Fibroblast of lung (primary cell): ENCODE results near the gene PNMA8C. TPM values are rescaled to one million over a fixed set of nuclear protein-coding genes. Genes with fewer than 3 reads are reported as not detected.

Source experiments
- DNase-seq, 2 donors: peaks; one replicate each; pipeline versions ENCODE4 v3.0.0 to v3.0.0-alpha.2; 2010; ENCODE audit warnings: low read depth in 2 of 2
- H2AFZ ChIP-seq: 2 replicates; pipeline ENCODE4 v1.5.1; 2012; ENCODE audit warnings: low read length, control low read depth, inconsistent platforms
- H3K27ac ChIP-seq: 2 replicates; pipeline ENCODE4 v1.5.1; 2011; ENCODE audit warnings: low read length, control low read depth; ENCODE audit not compliant: insufficient read depth
- H3K27me3 ChIP-seq: 2 replicates; pipeline ENCODE4 v1.5.1; 2011; ENCODE audit warnings: mild to moderate bottlenecking, low read length; ENCODE audit not compliant: control insufficient read depth, insufficient read depth
- H3K36me3 ChIP-seq: 2 replicates; pipeline ENCODE4 v1.5.1; 2011; ENCODE audit warnings: low read length; ENCODE audit not compliant: control insufficient read depth, insufficient read depth
- H3K4me1 ChIP-seq: 2 replicates; pipeline ENCODE4 v1.5.1; 2011; ENCODE audit warnings: low read length; ENCODE audit not compliant: control insufficient read depth, insufficient read depth; ENCODE audit errors: extremely low read depth
- H3K4me2 ChIP-seq: 2 replicates; pipeline ENCODE4 v1.5.1; 2011; ENCODE audit warnings: low read length, control low read depth; ENCODE audit not compliant: insufficient read depth; ENCODE audit errors: extremely low read depth
- H3K4me3 ChIP-seq, 4 experiments: fragments of 200-600 bp in 1 of 4; sonication (generic) in 1 of 4; replicated peaks in 1 of 4; 2 replicates each; pipeline ENCODE4 v1.5.1; 2011 to 2016; ENCODE audit warnings: low read length in 4 of 4, low read depth in 3 of 4, mild to moderate bottlenecking in 3 of 4, control low read depth in 2 of 4, inconsistent platforms in 1 of 4, mixed read lengths in 1 of 4; ENCODE audit not compliant: insufficient read depth in 1 of 4; ENCODE audit errors: control extremely low read depth in 1 of 4
- H3K79me2 ChIP-seq: 2 replicates; pipeline ENCODE4 v1.5.1; 2012; ENCODE audit warnings: mild to moderate bottlenecking, low read length, inconsistent platforms; ENCODE audit not compliant: control insufficient read depth, insufficient read depth
- H3K9ac ChIP-seq: 2 replicates; pipeline ENCODE4 v1.5.1; 2011; ENCODE audit warnings: mild to moderate bottlenecking, low read length, control low read depth; ENCODE audit not compliant: insufficient read depth
- H3K9me3 ChIP-seq: 2 replicates; pipeline ENCODE4 v1.5.1; 2012; ENCODE audit warnings: low read depth, low read length; ENCODE audit not compliant: control insufficient read depth, insufficient read depth
- H4K20me1 ChIP-seq: 2 replicates; pipeline ENCODE4 v1.5.1; 2011; ENCODE audit warnings: low read length; ENCODE audit not compliant: control insufficient read depth, insufficient read depth; ENCODE audit errors: extremely low read depth
- CTCF ChIP-seq, 2 donors: IDR thresholded peaks in 1 of 2; conservative IDR thresholded peaks in 1 of 2; 1 replicate in 1 of 2; 2 replicates in 1 of 2; pipeline ENCODE4 v1.5.1; 2011 to 2012; ENCODE audit warnings: low read length in 2 of 2, control low read depth in 1 of 2, inconsistent platforms in 1 of 2, low read depth in 1 of 2, mild to moderate bottlenecking in 1 of 2
- EZH2 ChIP-seq: IDR thresholded peaks from 2 replicates; pipeline ENCODE4 v1.5.1; 2012; ENCODE audit warnings: low read length, control low read depth, mild to moderate bottlenecking; ENCODE audit errors: missing control alignments
- polyA plus RNA-seq, 2 donors: library from polyadenylated mRNA; depleted of rRNA in 1 of 2; stranded (reverse) in 1 of 2; unstranded in 1 of 2; fragments of >200 nt; gene quantifications; 2 replicates each; pipeline ENCODE4 v1.2.1, GENCODE V29; 2011 to 2012; ENCODE audit warnings: missing spikeins in 1 of 2
- total RNA-seq: library from RNA; depleted of rRNA; stranded (reverse); fragments of >200 nt; gene quantifications from 2 replicates; pipeline ENCODE4 v1.2.1, GENCODE V29; 2014

PNMA8C gene
- total and polyA plus RNA-seq, 2 donors (not counting 1 experiment from before 2014, with no cell fraction given): 0.01 to 0.17 TPM

GRCh38 chr19:46413262-46414031 lies 15.3 kb downstream of the PNMA8C start, which contains the start of gene CCDC8:
Gene CCDC8 (minus strand): TSS chr19:46413564. CDS start chr19:46412810, 754 bp downstream.
- peak within 1 kb of the TSS; percentile 44 for H3K27ac ChIP-seq
- H3K4me1 ChIP-seq: peaks cover 4% of the 10 kb centered on the region
- no peaks in the 10 kb centered on the region for H3K27me3 ChIP-seq
- H3K9ac ChIP-seq: peak within 1 kb of the TSS; percentile 30
- H3K9me3 ChIP-seq: no peaks in the 10 kb centered on the region
- no peaks in the 10 kb centered on the region for H3K36me3 ChIP-seq
- H2AFZ ChIP-seq: peak within 1 kb of the TSS; percentile 12
- peaks cover 2% of the 10 kb centered on the region for H3K79me2 ChIP-seq
- TF ChIP-seq EZH2: no peak
- TF ChIP-seq CTCF (conservative IDR thresholded peaks at IDR 0.05 in 1 of 2, IDR thresholded peaks at IDR 0.05 in 1 of 2; ENCODE audit: low read depth in 1 of 2, low read length in 2 of 2): no peak
- no peaks in the 10 kb centered on the region for H4K20me1 ChIP-seq
- H3K4me2 ChIP-seq: peak within 1 kb of the TSS; percentile 86
- peak; percentile 98 for DNase-seq
- H3K4me3 ChIP-seq: peak within 1 kb of the TSS; percentile 46 to 80 (median 57)

- Histone ChIP-seq H3K9me3 (no peaks in the 10 kb centered on the region), H3K4me1 (peaks cover 6% of the 10 kb centered on the region), H3K4me3 (peak overlapping the region; percentile 46 to 80 (median 57)), H3K27me3 (no peaks in the 10 kb centered on the region), H2AFZ (peak overlapping the region; percentile 10), H4K20me1 (no peaks in the 10 kb centered on the region), H3K27ac (peak overlapping the region; percentile 44), H3K36me3 (no peaks in the 10 kb centered on the region), H3K79me2 (peaks cover 2% of the 10 kb centered on the region), H3K4me2 (peak overlapping the region; percentile 86), H3K9ac (peak overlapping the region; percentile 30)
- TF ChIP-seq CTCF (conservative IDR thresholded peaks at IDR 0.05 in 1 of 2, IDR thresholded peaks at IDR 0.05 in 1 of 2; ENCODE audit: low read depth in 1 of 2, low read length in 2 of 2) (no peak), EZH2 (peak; percentile 31)
- DNase-seq: no peak
Observed at GRCh38 chr19:46412650-46413261, 16.0 kb downstream of the PNMA8C start.

GRCh38 chr19:46411925-46412649 lies 16.6 kb downstream of the PNMA8C start:
- Histone ChIP-seq H3K4me2 (peak overlapping the region; percentile 86), H3K4me3 (peak overlapping the region; percentile 46 to 80 (median 57)), H2AFZ (no peak overlapping the region), H3K36me3 (no peaks in the 10 kb centered on the region), H3K79me2 (peaks cover 2% of the 10 kb centered on the region), H3K9me3 (no peaks in the 10 kb centered on the region), H3K9ac (no peak overlapping the region), H3K27me3 (no peaks in the 10 kb centered on the region), H4K20me1 (no peaks in the 10 kb centered on the region), H3K27ac (no peak overlapping the region), H3K4me1 (peaks cover 6% of the 10 kb centered on the region)
- TF ChIP-seq EZH2: no peak
- TF ChIP-seq CTCF (conservative IDR thresholded peaks at IDR 0.05 in 1 of 2, IDR thresholded peaks at IDR 0.05 in 1 of 2; ENCODE audit: low read depth in 1 of 2, low read length in 2 of 2): no peak
- DNase-seq: no peak
